ENCODE data around the gene RAD51C.

The RAD51C gene

DNA sequence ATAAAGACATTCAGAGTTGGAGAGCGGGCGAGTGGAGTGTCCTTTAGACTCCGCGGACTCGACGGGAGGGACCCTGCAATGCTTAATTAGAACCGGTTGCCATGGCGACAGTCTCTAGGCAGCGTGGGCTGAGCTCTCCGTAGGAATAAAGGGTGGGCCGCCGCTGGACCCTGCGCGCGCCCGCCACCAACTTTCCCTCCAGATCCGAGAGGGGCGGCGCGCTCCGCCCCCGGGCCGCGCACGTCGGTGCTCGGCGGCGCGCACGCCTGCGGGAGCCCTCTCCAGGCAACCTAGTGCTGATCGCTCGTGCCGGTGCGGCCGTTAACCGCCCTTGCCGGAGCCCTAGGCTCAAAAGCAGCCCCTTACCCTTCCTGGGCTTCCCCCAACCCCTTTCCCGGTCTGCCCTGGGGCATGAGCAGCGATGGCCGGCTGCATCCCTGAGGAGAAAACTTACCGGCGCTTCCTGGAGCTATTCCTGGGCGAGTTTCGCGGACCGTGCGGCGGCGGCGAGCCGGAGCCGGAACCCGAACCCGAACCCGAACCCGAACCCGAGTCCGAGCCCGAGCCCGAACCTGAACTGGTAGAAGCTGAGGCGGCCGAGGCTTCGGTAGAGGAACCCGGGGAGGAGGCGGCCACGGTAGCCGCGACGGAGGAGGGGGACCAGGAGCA is 63.3 kb downstream of the RAD51C start, which contains the start of gene PPM1E:
TSS of gene PPM1E (plus strand) at position 278 of the 669 bp plus-strand sequence.
- in situ Hi-C loops (cut with HindIII; ENCODE audit: low sequenced_read_pairs), result no loop called here
- TF ChIP-seq, protein P1, sequence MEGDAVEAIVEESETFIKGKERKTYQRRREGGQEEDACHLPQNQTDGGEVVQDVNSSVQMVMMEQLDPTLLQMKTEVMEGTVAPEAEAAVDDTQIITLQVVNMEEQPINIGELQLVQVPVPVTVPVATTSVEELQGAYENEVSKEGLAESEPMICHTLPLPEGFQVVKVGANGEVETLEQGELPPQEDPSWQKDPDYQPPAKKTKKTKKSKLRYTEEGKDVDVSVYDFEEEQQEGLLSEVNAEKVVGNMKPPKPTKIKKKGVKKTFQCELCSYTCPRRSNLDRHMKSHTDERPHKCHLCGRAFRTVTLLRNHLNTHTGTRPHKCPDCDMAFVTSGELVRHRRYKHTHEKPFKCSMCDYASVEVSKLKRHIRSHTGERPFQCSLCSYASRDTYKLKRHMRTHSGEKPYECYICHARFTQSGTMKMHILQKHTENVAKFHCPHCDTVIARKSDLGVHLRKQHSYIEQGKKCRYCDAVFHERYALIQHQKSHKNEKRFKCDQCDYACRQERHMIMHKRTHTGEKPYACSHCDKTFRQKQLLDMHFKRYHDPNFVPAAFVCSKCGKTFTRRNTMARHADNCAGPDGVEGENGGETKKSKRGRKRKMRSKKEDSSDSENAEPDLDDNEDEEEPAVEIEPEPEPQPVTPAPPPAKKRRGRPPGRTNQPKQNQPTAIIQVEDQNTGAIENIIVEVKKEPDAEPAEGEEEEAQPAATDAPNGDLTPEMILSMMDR (IDR thresholded peaks at IDR 0.05; ENCODE audit: low read depth, low read length, missing control alignments), result no peak
- peak; percentile 15 for DNase-seq (ENCODE audit: low read depth)
- peak within 1 kb of the TSS; percentile 67 for H3K4me3 ChIP-seq (ENCODE audit: low read depth, low read length)

DNA sequence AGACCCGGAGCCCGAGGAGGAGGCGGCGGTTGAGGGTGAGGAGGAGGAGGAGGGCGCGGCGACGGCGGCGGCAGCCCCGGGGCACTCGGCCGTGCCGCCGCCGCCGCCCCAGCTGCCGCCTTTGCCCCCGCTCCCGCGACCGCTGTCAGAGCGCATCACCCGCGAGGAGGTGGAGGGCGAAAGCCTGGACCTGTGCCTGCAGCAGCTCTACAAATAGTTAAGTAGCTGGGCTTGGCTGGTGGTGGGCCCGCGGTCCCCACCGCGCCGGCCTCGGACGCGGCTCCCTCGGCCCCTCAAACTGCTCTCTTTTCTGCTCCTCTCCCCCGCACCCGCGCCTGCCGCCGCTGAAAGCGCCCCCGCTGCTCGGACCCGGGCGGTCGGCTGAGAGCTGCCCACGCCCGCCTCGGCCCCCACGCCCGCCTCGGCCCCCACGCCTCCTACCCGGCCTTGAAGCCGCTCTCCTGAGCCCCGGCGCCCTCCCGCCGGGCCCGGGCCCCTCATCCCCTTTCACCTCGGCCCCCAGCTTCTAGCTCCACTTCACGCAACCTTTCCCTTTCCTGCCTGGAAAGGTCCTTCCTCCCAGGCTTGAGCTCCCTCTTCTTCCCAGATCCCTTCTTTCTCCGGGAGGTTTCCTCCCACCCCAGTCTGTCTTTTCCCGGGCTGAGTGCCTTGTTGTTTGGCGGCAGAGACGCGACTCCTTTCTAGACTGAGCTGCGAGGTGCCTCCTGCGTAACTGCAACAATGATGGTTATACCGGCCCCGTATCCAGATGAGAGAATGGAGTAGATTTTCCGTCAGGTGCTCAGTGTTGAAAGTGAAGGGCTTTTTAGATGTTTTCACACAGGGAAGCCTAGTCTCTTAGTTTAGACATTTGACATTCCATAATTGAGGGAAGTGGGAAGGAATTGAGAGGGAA is 64.1 kb downstream of the RAD51C start:
- no peak for DNase-seq (ENCODE audit: low read depth)
- H3K4me3 ChIP-seq (ENCODE audit: low read depth, low read length), result peak overlapping the region; percentile 67
- in situ Hi-C loops (cut with HindIII; ENCODE audit: low sequenced_read_pairs), result no loop called here
- TF ChIP-seq, protein P1 (IDR thresholded peaks at IDR 0.05; ENCODE audit: low read depth, low read length, missing control alignments), result no peak

DNA sequence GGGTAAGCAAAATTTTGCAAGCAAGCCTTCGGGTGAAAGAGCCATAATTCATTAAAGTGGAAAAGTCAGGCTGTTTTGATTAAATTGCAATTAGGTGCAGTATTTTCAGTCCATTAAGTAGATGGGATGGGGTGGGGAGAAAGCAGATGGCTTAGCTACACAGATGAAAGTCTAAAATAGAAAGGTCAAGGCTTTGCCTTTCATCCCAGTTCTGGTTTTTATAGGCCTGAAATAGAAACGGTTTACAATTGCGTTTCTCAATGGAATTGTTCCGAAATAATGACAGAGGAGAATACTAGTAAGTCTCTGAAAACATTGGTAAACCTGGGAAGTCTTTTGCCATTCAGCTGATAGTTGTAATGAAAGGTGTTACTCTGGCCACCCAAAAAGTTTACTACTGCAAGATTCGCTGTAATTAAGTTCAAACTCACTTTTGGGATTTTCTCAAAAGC is 64.8 kb downstream of the RAD51C start:
- peak overlapping the region; percentile 67 for H3K4me3 ChIP-seq (ENCODE audit: low read depth, low read length)
- in situ Hi-C loops (cut with HindIII; ENCODE audit: low sequenced_read_pairs), result no loop called here
- no peak for DNase-seq (ENCODE audit: low read depth)
- TF ChIP-seq, protein P1 (IDR thresholded peaks at IDR 0.05; ENCODE audit: low read depth, low read length, missing control alignments), result no peak

DNA sequence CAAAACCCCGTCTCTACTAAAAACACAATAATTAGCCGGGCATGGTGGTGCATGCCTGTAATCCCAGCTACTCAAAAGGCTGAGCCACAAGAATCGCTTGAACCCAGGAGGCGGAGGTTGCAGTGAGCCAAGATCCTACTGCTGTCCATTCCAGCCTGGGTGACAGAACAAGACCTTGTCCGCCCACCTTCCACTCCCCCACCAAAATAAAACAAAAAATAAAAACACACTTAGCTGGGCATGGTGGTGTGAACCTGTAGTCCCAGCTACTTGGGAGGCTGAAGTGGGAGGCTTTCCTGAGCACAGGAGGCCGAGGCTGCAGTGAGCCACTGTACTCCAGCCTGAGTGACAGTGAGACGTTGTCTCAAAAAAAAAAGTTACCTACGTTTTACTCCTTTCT is 66.5 kb downstream of the RAD51C start:
- in situ Hi-C loops (cut with HindIII; ENCODE audit: low sequenced_read_pairs), result no loop called here
- no peak overlapping the region for H3K4me3 ChIP-seq (ENCODE audit: low read depth, low read length)
- TF ChIP-seq, protein P1 (IDR thresholded peaks at IDR 0.05; ENCODE audit: low read depth, low read length, missing control alignments), result no peak
- DNase-seq (ENCODE audit: low read depth), result no peak

DNA sequence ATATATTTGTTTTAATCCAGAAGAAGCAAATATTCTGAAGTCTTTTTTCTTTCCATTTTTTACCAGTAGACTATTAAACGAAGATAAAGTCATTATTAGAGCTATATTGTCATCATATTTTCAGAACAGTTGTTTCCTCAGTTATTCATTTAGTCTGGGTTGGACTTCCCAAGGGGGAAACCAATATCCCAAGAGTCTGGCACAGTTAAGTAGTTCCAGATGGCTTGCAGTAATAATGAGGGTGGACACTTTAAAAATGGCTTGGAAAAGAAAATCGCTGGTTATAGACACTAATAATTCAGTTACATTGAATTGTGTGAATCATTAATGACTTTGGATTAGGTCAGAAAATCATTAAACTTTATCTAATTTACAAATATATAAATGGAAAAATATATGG is 67.1 kb downstream of the RAD51C start:
- no peak overlapping the region for H3K4me3 ChIP-seq (ENCODE audit: low read depth, low read length)
- in situ Hi-C loops (cut with HindIII; ENCODE audit: low sequenced_read_pairs), result no loop called here
- no peak for DNase-seq (ENCODE audit: low read depth)
- TF ChIP-seq, protein P1 (IDR thresholded peaks at IDR 0.05; ENCODE audit: low read depth, low read length, missing control alignments), result no peak

DNA sequence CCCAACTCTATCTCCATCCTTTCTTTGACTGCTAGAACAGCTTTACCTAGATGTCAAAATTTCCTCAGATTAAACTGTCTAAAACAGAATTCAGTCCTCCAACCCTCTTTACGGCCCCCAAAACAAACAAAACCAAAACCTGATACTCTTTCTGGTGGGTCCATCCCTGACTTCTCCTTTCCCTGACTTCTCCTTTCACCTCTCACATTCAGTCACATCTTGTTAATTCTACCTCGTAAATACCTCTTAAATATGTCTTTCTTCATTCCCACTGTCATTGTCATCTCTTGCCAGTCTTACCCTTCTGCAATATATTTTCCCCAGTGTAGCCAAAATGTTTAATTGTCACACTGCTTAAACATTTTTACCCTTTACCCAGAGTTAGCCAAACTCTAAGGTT is 67.8 kb downstream of the RAD51C start:
- in situ Hi-C loops (cut with HindIII; ENCODE audit: low sequenced_read_pairs), result no loop called here
- H3K4me3 ChIP-seq (ENCODE audit: low read depth, low read length), result no peak overlapping the region
- TF ChIP-seq, protein P1 (IDR thresholded peaks at IDR 0.05; ENCODE audit: low read depth, low read length, missing control alignments), result no peak
- DNase-seq (ENCODE audit: low read depth), result no peak

All from astrocyte of the cerebellum (primary cell).